Colonic mucosa (tissue), 4 donors: Measurements from ENCODE around the gene RGS3. TPM values are rescaled to one million over a fixed set of nuclear protein-coding genes. Genes with fewer than 3 reads are reported as not detected.

Experiments
- DNase-seq: peaks from one replicate; pipeline ENCODE4 v3.0.0-alpha.2; 2020
- H3K27ac ChIP-seq: fragments of 200-600 bp; one replicate; pipeline ENCODE4 v1.8.0; 2021
- H3K27me3 ChIP-seq: fragments of 200-600 bp; one replicate; pipeline ENCODE4 v1.8.0; 2021
- H3K36me3 ChIP-seq: fragments of 200-600 bp; one replicate; pipeline ENCODE4 v1.8.0; 2021
- H3K4me1 ChIP-seq: fragments of 200-600 bp; one replicate; pipeline ENCODE4 v1.8.0; 2021; ENCODE audit warnings: mild to moderate bottlenecking
- H3K4me3 ChIP-seq: fragments of 200-600 bp; one replicate; pipeline ENCODE4 v1.8.0; 2021
- H3K9ac ChIP-seq, 2 donors: one replicate each; pipeline ENCODE4 v1.7.0; 2013; ENCODE audit warnings: control low read depth in 2 of 2, low read depth in 2 of 2, low read length in 2 of 2
- H3K9me3 ChIP-seq: fragments of 200-600 bp; one replicate; pipeline ENCODE4 v1.8.0; 2021
- intact Hi-C: fragments of 100-400 bp; cut with DNase I; formaldehyde crosslinking; loops from one replicate; pipeline ENCODE4 v1.14.1; 2022
- total RNA-seq, 2 donors: library from RNA; stranded (reverse); fragmentation: NEBNext Ultra II Directional in 1 of 2; extraction: Animal tissue kit (Norgen Biotek cat#: 25700) in 1 of 2; gene quantifications; one replicate each; pipeline ENCODE4 v1.2.1, GENCODE V29; 2021
- TF ChIP-seq, protein P1 (sequence below): fragments of 200-600 bp; IDR thresholded peaks from one replicate; pipeline ENCODE4 v1.8.0; 2022; ENCODE audit warnings: antibody characterized with exemption, mild to moderate bottlenecking
- donor health status: healthy.
- donor health status: DM: no; HTN: no; CAD: no.
- donor health status: DM: no; HTN: no; CAD: no.

Gene RGS3
- total RNA-seq, 2 donors from 2014 or later: 67.4 to 71.1 TPM

DNA sequence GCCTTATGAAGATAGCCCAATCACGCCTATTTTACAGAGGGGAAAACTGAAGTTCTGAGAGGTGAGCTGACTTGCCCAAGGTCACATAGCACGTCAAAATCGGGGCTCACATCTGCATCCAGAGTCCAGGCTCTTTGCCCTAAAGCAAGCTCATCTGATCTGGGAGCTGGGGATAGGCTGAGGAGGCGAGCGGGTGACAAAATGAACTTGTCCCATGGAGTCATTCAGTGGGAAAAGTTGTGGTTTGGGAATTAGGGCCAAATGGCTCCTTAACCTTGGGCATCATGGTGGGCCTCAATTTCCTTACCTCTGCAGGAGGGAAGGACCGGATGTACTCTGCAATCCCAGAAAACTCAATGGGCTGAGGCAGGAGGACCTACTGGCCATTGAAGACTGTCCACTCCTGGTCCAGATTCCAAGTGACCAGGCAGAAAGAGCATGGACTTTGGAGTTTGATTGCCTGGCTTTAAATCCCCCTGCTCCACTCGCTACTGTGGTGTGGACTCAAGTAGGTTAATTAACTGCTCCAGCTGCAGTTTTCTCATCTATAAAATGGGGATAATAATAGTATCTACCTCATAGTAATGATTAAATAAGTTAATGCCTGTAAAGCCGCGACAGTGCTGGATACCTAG lies 160.4 kb downstream of the RGS3 start:
- H3K4me1 ChIP-seq: no peaks in the 10 kb centered on the region
- no peak for DNase-seq
- intact Hi-C loops: no loop called here
- H3K9me3 ChIP-seq: no peaks in the 10 kb centered on the region
- no peak overlapping the region for H3K4me3 ChIP-seq
- no peak overlapping the region for H3K9ac ChIP-seq
- H3K27ac ChIP-seq: no peak overlapping the region
- no peaks in the 10 kb centered on the region for H3K27me3 ChIP-seq
- TF ChIP-seq, protein P1, sequence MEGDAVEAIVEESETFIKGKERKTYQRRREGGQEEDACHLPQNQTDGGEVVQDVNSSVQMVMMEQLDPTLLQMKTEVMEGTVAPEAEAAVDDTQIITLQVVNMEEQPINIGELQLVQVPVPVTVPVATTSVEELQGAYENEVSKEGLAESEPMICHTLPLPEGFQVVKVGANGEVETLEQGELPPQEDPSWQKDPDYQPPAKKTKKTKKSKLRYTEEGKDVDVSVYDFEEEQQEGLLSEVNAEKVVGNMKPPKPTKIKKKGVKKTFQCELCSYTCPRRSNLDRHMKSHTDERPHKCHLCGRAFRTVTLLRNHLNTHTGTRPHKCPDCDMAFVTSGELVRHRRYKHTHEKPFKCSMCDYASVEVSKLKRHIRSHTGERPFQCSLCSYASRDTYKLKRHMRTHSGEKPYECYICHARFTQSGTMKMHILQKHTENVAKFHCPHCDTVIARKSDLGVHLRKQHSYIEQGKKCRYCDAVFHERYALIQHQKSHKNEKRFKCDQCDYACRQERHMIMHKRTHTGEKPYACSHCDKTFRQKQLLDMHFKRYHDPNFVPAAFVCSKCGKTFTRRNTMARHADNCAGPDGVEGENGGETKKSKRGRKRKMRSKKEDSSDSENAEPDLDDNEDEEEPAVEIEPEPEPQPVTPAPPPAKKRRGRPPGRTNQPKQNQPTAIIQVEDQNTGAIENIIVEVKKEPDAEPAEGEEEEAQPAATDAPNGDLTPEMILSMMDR: no peak
- no peaks in the 10 kb centered on the region for H3K36me3 ChIP-seq

DNA sequence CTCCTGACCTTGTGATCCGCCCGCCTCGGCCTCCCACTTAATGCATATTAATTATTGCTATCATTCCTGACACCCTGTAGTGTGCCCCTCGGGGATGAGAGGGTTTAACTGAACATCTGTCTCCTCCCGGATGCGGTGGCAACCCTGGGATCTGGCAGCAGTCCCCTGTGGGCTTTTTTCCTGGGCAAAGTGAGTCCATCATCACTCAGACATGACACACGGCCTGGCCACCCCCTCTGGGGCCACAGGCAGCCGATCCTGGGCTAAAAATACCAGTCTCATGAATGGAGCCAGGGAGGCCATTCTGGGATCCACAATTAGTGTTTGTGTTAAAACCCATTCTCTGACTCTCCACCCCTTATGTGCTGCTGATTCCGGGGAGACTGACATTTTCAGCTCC lies 161.2 kb downstream of the RGS3 start:
- Histone ChIP-seq H3K36me3 (no peaks in the 10 kb centered on the region), H3K27me3 (no peaks in the 10 kb centered on the region), H3K27ac (no peak overlapping the region), H3K9ac (no peak overlapping the region), H3K4me3 (no peak overlapping the region), H3K4me1 (no peaks in the 10 kb centered on the region), H3K9me3 (no peaks in the 10 kb centered on the region)
- DNase-seq: no peak
- intact Hi-C loops: no loop called here
- TF ChIP-seq, protein P1: no peak

DNA sequence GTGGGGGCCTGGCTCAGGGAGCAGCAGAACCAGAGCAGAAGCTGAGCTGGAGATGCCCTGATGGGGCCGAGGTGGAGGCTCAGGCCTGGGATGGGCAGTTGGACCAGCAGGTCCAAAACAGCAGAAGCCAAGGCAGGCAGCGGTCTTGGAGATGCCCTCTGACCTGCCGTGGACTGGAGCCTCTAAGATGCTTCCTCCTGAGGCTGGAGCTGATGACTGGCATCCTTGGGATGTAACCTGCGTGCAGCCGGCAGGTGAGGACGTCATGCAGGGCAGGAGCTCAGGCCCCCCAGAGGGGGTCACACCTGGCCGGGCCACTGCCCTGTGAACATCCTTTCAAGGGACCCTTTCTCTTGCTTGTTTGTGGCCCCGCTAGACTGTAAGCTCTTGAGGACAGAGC lies 162.0 kb downstream of the RGS3 start:
- no peaks in the 10 kb centered on the region for H3K4me1 ChIP-seq
- intact Hi-C loops: no loop called here
- no peak for DNase-seq
- H3K27ac ChIP-seq: no peak overlapping the region
- H3K27me3 ChIP-seq: no peaks in the 10 kb centered on the region
- H3K4me3 ChIP-seq: no peak overlapping the region
- H3K9me3 ChIP-seq: no peaks in the 10 kb centered on the region
- H3K9ac ChIP-seq: no peak overlapping the region
- TF ChIP-seq, protein P1: no peak
- H3K36me3 ChIP-seq: no peaks in the 10 kb centered on the region

DNA sequence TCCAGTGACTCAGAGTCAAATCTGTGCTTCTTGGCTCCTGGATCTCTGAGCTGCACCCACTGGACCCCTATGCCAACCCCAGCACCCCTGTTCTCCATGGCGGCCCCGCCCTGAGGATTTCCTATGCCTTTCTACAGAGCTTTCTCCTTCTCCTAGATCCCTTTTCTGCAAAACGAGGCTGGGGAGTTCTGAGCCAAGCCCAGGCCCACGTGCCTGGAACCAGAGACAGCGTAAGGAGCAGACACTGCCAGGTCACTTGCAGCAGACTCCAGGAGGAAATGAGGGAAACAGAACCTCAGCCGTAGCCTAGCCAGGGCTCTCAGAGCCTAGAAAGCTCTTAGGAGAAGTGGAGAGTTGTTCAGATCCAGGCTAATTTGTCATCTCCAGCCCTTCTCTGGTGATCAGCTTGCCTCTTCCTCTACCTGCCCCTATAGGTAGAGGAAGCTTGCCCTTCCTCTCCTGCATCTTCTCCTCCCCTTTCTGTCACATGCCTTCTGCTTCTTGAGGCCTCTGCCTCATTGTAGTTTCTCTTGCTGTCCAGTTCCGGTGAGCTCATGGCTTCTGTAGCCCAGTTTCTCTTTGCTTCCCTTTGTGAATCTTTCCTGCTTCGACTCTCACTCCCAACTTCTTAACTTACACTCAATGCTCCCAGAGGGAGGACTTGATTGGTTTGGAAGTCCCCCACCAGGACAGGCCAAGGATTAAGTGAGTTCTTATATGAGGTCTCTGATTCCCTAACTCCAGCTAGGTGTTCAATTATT lies 163.4 kb downstream of the RGS3 start:
- H3K4me1 ChIP-seq: no peaks in the 10 kb centered on the region
- peak overlapping the region in 1 of 2 donors; percentile 4 for H3K9ac ChIP-seq
- no peaks in the 10 kb centered on the region for H3K27me3 ChIP-seq
- TF ChIP-seq, protein P1: no peak
- H3K27ac ChIP-seq: no peak overlapping the region
- DNase-seq: no peak
- H3K4me3 ChIP-seq: no peak overlapping the region
- H3K36me3 ChIP-seq: no peaks in the 10 kb centered on the region
- H3K9me3 ChIP-seq: no peaks in the 10 kb centered on the region
- intact Hi-C loops: no loop called here

DNA sequence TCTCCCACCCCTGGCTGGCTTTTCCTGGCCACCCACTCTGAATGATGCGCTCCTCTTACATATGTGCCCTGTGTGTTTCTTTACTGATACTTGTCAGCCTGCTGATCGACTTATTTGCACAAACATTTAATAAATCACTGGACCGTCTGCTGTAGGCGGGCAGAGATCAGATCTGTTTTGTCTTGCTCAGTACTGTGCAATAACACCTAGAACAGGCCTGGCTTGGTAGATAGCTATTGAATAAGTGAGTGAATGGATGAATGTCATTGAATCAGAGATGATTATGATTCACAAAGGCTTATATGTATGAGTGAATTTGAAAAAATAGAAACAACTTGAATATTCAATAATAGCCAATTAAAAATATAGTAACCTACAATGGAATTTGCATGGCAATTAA lies 165.1 kb downstream of the RGS3 start:
- intact Hi-C loops: no loop called here
- Histone ChIP-seq H3K9me3 (no peaks in the 10 kb centered on the region), H3K27ac (no peak overlapping the region), H3K4me1 (no peaks in the 10 kb centered on the region), H3K4me3 (no peak overlapping the region), H3K36me3 (no peaks in the 10 kb centered on the region), H3K9ac (no peak overlapping the region), H3K27me3 (no peaks in the 10 kb centered on the region)
- TF ChIP-seq, protein P1: no peak
- no peak for DNase-seq
